ENCODE results near the gene PEX11G. TPM values are rescaled to one million over a fixed set of nuclear protein-coding genes. Genes with fewer than 3 reads are reported as not detected.

The PEX11G gene
- total RNA-seq, 1 donor from 2014 or later = 3.1 TPM

DNA sequence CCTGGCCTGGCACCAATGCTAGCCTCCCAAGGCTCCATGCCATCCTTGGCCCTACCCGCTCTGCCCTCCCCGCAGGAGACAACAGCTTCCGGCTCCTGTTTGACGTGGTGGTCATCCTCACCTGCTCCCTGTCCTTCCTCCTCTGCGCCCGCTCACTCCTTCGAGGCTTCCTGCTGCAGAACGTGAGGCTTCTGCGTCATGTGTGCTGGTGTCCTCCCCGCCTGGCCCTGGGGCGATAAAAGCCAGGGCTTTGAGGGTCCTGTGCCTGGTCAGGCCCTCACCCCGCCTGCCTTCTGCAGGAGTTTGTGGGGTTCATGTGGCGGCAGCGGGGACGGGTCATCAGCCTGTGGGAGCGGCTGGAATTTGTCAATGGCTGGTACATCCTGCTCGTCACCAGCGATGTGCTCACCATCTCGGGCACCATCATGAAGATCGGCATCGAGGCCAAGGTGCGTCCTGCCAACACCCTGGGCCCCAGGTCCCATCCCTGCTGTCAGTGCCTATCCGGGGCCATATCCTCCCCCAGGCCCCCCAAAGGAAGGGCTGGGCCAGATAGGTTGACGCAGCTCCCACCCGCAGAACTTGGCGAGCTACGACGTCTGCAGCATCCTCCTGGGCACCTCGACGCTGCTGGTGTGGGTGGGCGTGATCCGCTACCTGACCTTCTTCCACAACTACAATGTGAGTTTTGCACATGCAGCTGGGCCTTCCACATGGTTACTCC, 39.8 kb upstream of the PEX11G start:
- no peak overlapping the region for H3K4me3 ChIP-seq (ENCODE audit: low read length in 3 of 3)
- H3K9me3 ChIP-seq (ENCODE audit: control insufficient read depth in 3 of 3, low read length in 3 of 3) = no peaks in the 10 kb centered on the region
- no peak overlapping the region for H3K9ac ChIP-seq (ENCODE audit: low read depth in 1 of 3, low read length in 3 of 3)
- H3K36me3 ChIP-seq (ENCODE audit: control insufficient read depth in 3 of 3, insufficient read depth in 3 of 3, low read length in 3 of 3) = peaks cover 33 to 36% (median 33%) of the 10 kb centered on the region in 3 donors
- no peak overlapping the region for H3K27ac ChIP-seq (ENCODE audit: low read depth, low read length)
- peaks cover 6 to 11% (median 8%) of the 10 kb centered on the region in 3 donors for H3K4me1 ChIP-seq (ENCODE audit: control insufficient read depth in 3 of 3, insufficient read depth in 3 of 3, low read length in 3 of 3)
- no peaks in the 10 kb centered on the region for H3K27me3 ChIP-seq (ENCODE audit: control insufficient read depth in 3 of 3, insufficient read depth in 3 of 3, low read length in 3 of 3)

DNA sequence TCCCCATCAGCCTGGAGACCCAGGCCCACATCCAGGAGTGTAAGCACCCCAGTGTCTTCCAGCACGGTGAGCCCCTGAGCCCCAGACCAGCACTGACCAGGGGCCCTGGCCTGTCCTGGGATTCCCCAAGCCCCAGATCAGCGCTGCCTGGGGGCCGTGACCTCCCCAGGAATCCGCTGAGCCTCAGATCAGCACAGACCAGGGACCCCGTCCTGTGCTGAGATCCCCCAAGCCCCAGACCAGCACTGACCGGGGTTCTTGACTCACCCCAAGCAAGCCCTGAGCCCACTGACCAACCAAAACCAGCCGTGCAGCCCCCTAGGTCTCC, 39.3 kb upstream of the PEX11G start:
- Histone ChIP-seq H3K4me3 (ENCODE audit: low read length in 3 of 3) (no peak overlapping the region), H3K27ac (ENCODE audit: low read depth, low read length) (no peak overlapping the region), H3K9ac (ENCODE audit: low read depth in 1 of 3, low read length in 3 of 3) (no peak overlapping the region), H3K9me3 (ENCODE audit: control insufficient read depth in 3 of 3, low read length in 3 of 3) (no peaks in the 10 kb centered on the region), H3K4me1 (ENCODE audit: control insufficient read depth in 3 of 3, insufficient read depth in 3 of 3, low read length in 3 of 3) (peaks cover 5 to 12% (median 8%) of the 10 kb centered on the region in 3 donors), H3K27me3 (ENCODE audit: control insufficient read depth in 3 of 3, insufficient read depth in 3 of 3, low read length in 3 of 3) (no peaks in the 10 kb centered on the region), H3K36me3 (ENCODE audit: control insufficient read depth in 3 of 3, insufficient read depth in 3 of 3, low read length in 3 of 3) (peaks cover 33 to 36% (median 33%) of the 10 kb centered on the region in 3 donors)

DNA sequence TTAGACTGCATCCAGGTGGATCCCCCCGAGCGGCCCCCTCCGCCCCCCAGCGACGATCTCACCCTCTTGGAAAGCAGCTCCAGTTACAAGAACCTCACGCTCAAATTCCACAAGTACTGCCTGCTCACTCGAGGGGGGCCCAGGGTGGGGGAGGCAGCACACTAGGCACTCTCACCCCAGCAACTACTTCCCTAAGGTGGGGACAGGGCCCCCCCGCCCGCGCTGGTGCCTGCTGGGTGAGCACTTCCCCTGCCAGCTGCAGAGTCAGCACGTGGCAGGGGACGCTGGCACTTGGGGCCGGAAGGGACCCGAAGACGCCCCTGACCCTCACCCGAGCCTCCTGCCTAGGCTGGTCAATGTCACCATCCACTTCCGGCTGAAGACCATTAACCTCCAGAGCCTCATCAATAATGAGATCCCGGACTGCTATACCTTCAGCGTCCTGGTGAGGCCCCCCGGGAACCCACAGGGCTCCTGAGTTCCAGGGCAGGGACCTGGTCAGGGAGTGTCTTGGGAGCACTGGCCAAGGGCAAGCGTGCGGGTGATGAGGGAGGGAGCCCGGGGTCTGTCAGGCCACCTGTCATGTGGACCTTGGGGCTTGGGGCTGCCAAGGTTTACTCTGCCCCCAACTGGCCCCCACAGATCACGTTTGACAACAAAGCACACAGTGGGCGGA, 38.8 kb upstream of the PEX11G start:
- Histone ChIP-seq H3K4me3 (ENCODE audit: low read length in 3 of 3) (no peak overlapping the region), H3K4me1 (ENCODE audit: control insufficient read depth in 3 of 3, insufficient read depth in 3 of 3, low read length in 3 of 3) (peaks cover 9 to 14% (median 9%) of the 10 kb centered on the region in 3 donors), H3K27me3 (ENCODE audit: control insufficient read depth in 3 of 3, insufficient read depth in 3 of 3, low read length in 3 of 3) (no peaks in the 10 kb centered on the region), H3K9me3 (ENCODE audit: control insufficient read depth in 3 of 3, low read length in 3 of 3) (no peaks in the 10 kb centered on the region), H3K36me3 (ENCODE audit: control insufficient read depth in 3 of 3, insufficient read depth in 3 of 3, low read length in 3 of 3) (peaks cover 33% of the 10 kb centered on the region in 3 donors), H3K9ac (ENCODE audit: low read depth in 1 of 3, low read length in 3 of 3) (no peak overlapping the region), H3K27ac (ENCODE audit: low read depth, low read length) (no peak overlapping the region)

DNA sequence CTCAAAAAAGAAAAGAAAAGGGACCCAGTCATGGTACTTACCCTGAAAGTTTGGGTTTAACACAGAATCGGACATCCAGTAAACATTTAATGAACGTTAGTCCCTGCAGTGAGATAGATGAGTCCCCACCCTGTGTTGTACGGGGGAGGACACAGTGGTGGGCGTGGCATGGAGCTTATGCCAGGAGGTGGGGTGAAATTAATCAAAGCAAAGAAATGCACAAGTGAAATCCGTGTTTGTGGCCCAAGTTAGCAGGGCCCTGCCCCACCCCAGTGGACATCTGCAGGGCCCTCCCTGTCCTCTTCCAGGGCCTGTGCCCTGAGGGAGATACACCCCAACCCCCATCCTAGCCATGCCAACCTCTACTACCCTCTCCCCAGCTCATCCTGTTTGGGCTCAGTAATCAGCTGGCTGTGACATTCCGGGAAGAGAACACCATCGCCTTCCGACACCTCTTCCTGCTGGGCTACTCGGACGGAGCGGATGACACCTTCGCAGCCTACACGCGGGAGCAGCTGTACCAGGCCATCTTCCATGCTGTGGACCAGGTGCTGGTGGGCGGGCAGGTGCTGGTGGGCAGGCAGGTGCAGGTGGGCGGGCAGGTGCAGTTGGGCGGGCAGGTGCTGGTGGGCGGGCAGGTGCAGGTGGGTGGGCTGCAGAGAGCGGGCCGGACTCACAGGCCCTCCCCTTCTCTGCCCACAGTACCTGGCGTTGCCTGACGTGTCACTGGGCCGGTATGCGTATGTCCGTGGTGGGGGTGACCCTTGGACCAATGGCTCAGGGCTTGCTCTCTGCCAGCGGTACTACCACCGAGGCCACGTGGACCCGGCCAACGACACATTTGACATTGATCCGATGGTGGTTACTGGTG, 37.5 kb upstream of the PEX11G start:
- Histone ChIP-seq H3K4me1 (ENCODE audit: control insufficient read depth in 3 of 3, insufficient read depth in 3 of 3, low read length in 3 of 3) (peaks cover 16 to 21% (median 18%) of the 10 kb centered on the region in 3 donors), H3K9ac (ENCODE audit: low read depth in 1 of 3, low read length in 3 of 3) (no peak overlapping the region), H3K27me3 (ENCODE audit: control insufficient read depth in 3 of 3, insufficient read depth in 3 of 3, low read length in 3 of 3) (no peaks in the 10 kb centered on the region), H3K36me3 (ENCODE audit: control insufficient read depth in 3 of 3, insufficient read depth in 3 of 3, low read length in 3 of 3) (peaks cover 30 to 33% (median 33%) of the 10 kb centered on the region in 3 donors), H3K4me3 (ENCODE audit: low read length in 3 of 3) (no peak overlapping the region), H3K27ac (ENCODE audit: low read depth, low read length) (no peak overlapping the region), H3K9me3 (ENCODE audit: control insufficient read depth in 3 of 3, low read length in 3 of 3) (no peaks in the 10 kb centered on the region)

DNA sequence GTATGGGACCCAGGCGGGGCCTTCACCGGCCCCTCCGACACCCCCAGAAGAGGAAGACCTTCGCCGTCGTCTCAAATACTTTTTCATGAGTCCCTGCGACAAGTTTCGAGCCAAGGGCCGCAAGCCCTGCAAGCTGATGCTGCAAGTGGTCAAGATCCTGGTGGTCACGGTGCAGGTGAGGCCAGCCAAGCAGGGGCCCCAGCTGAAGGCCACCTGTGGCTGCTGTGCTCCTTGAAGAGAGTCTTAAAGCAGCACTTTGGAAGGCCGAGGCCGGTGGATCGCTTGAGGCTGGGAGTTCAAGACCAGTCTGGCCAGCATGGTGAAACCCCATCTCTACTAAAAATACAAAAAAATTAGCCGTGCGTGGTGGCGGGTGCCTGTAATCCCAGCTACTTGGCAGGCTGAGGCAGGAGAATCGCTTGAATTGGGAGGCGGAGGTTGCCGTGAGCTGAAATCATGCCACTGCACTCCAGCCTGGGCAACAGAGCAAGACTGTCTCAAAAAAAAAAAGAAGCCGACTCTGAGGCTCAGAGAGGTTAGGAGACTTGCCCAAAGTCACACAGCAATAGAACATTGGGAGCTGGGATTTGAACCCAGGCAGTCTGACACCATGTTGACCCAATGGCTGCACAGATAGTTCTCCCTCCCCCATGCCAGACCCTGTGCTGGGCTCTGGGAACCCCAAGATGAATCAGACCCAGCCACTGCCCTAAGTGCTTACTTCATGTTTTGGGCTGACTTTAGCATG, 36.3 kb upstream of the PEX11G start:
- no peaks in the 10 kb centered on the region for H3K27me3 ChIP-seq (ENCODE audit: control insufficient read depth in 3 of 3, insufficient read depth in 3 of 3, low read length in 3 of 3)
- H3K9me3 ChIP-seq (ENCODE audit: control insufficient read depth in 3 of 3, low read length in 3 of 3) = no peaks in the 10 kb centered on the region
- no peak overlapping the region for H3K27ac ChIP-seq (ENCODE audit: low read depth, low read length)
- peaks cover 30 to 31% (median 31%) of the 10 kb centered on the region in 3 donors for H3K36me3 ChIP-seq (ENCODE audit: control insufficient read depth in 3 of 3, insufficient read depth in 3 of 3, low read length in 3 of 3)
- no peak overlapping the region for H3K4me3 ChIP-seq (ENCODE audit: low read length in 3 of 3)
- H3K4me1 ChIP-seq (ENCODE audit: control insufficient read depth in 3 of 3, insufficient read depth in 3 of 3, low read length in 3 of 3) = peaks cover 16 to 25% (median 21%) of the 10 kb centered on the region in 3 donors
- no peak overlapping the region for H3K9ac ChIP-seq (ENCODE audit: low read depth in 1 of 3, low read length in 3 of 3)

DNA sequence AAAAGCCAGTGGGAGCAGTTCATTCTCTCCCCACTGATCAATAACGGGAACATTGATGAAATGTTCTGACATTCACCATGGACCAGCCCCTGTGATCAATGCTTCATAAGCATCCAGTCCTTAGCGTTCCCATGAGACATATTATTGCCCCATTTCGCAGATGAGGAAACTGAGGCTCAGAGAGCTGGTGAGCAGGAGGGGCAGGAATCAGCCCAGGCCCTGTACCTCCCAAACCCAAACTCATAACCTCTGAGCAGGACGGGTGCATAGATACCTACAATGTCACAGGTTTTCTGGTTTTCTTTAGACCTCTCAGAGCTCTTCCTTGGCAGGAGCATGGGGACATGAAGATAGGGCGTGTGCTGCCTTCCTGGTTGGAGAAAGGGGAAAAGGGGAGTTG, 35.7 kb upstream of the PEX11G start:
- Histone ChIP-seq H3K27me3 (ENCODE audit: control insufficient read depth in 3 of 3, insufficient read depth in 3 of 3, low read length in 3 of 3) (no peaks in the 10 kb centered on the region), H3K4me1 (ENCODE audit: control insufficient read depth in 3 of 3, insufficient read depth in 3 of 3, low read length in 3 of 3) (peaks cover 16 to 25% (median 21%) of the 10 kb centered on the region in 3 donors), H3K27ac (ENCODE audit: low read depth, low read length) (no peak overlapping the region), H3K4me3 (ENCODE audit: low read length in 3 of 3) (no peak overlapping the region), H3K9me3 (ENCODE audit: control insufficient read depth in 3 of 3, low read length in 3 of 3) (no peaks in the 10 kb centered on the region), H3K9ac (ENCODE audit: low read depth in 1 of 3, low read length in 3 of 3) (no peak overlapping the region), H3K36me3 (ENCODE audit: control insufficient read depth in 3 of 3, insufficient read depth in 3 of 3, low read length in 3 of 3) (peaks cover 28 to 31% (median 30%) of the 10 kb centered on the region in 3 donors)

DNA sequence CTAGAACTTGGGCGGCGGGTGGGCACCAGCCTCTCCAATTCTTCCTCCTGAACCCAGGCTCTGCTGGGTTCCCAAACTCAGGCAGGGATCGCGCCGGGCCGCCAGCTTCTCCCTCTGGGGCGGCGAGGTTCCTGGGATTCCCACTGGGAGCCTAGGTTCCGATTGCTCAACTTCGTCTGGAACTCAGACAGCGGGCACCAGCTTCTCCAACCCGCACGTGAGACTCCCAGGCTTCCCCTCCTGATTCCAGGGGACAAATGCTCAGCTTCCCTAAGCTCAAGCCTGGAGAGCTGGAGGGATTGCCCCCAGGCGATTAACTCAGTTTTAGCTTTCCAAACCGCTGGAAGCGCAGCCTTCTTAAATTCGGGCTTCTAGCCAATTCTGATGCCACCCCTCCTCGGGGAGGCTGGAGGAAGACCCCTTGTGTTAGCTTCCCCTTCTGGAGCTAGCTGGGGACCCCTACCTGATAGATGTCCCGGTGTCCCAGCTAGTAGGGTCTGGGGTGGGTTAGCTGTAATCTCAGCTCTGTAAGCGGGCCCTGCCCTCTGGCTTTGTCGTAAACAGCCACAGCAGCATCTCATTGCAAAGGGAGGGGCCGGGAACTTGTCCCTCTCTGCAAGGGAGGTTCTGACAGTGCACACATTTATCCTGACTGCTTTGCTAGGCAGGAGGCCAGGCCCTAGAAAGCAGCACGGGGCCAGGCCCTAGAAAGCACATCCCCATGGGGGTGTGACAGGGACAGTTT, 34.3 kb upstream of the PEX11G start:
- Histone ChIP-seq H3K9me3 (ENCODE audit: control insufficient read depth in 3 of 3, low read length in 3 of 3) (no peaks in the 10 kb centered on the region), H3K4me1 (ENCODE audit: control insufficient read depth in 3 of 3, insufficient read depth in 3 of 3, low read length in 3 of 3) (peaks cover 16 to 25% (median 21%) of the 10 kb centered on the region in 3 donors), H3K36me3 (ENCODE audit: control insufficient read depth in 3 of 3, insufficient read depth in 3 of 3, low read length in 3 of 3) (peaks cover 19 to 22% (median 20%) of the 10 kb centered on the region in 3 donors), H3K9ac (ENCODE audit: low read depth in 1 of 3, low read length in 3 of 3) (peak overlapping the region; percentile 76 to 83 (median 81)), H3K4me3 (ENCODE audit: low read length in 3 of 3) (peak overlapping the region; percentile 72 to 81 (median 76)), H3K27ac (ENCODE audit: low read depth, low read length) (peak overlapping the region; percentile 37), H3K27me3 (ENCODE audit: control insufficient read depth in 3 of 3, insufficient read depth in 3 of 3, low read length in 3 of 3) (no peaks in the 10 kb centered on the region)

DNA sequence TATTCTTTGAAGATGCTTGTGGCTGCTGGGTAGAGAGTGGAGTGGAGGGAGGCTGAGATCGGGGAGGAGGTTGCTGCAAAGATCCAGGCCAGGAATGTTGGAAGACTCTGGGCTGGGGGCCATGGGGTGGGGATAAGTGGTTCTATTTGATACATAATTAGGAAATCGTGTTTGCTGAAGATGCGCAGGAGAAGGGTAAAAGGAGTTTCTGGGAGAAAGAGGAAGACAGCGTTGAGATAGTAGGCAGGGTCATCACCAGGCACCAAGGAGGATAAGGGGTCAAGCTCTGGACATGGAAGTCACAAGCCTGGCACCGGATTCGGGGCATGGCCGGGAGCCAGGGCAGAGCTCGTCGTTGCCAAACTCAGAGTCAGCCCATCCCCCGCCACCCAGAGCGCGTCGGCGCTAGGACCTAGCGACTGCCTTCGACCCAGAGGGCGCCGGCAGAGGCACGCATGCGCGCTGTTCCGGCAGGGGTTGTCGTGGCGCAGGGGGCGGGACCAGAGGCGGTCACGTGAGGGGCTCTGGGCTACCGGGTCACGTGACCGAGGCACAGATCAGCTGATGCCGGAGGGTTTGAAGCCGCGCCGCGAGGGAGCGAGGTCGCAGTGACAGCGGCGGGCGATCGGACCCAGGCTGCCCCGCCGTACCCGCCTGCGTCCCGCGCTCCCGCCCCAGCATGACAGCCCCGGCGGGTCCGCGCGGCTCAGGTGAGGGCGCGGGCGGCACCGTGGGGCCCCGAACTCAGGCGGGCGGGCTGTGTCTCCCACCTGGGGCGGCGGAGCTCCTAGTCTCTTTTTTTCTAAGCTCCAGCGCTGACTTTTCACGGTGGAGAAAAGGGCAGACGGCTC, 33.5 kb upstream of the PEX11G start, which contains the start of gene MCOLN1:
Gene MCOLN1, plus strand, starts transcription at position 553 of the 851 bp plus-strand sequence. Its CDS starts 127 bp downstream, at position 680.
- Histone ChIP-seq H3K36me3 (ENCODE audit: control insufficient read depth in 3 of 3, insufficient read depth in 3 of 3, low read length in 3 of 3) (peaks cover 18 to 20% (median 19%) of the 10 kb centered on the region in 3 donors), H3K9me3 (ENCODE audit: control insufficient read depth in 3 of 3, low read length in 3 of 3) (no peaks in the 10 kb centered on the region), H3K9ac (ENCODE audit: low read depth in 1 of 3, low read length in 3 of 3) (peak within 1 kb of the TSS; percentile 76 to 83 (median 82)), H3K27me3 (ENCODE audit: control insufficient read depth in 3 of 3, insufficient read depth in 3 of 3, low read length in 3 of 3) (no peaks in the 10 kb centered on the region), H3K4me3 (ENCODE audit: low read length in 3 of 3) (peak within 1 kb of the TSS; percentile 72 to 87 (median 81)), H3K27ac (ENCODE audit: low read depth, low read length) (peak within 1 kb of the TSS; percentile 37), H3K4me1 (ENCODE audit: control insufficient read depth in 3 of 3, insufficient read depth in 3 of 3, low read length in 3 of 3) (peaks cover 16 to 27% (median 25%) of the 10 kb centered on the region in 3 donors)

All from skeletal muscle tissue (tissue), 4 donors.